Fibroblast of skin of scalp (primary cell): ENCODE measurements around the gene CCDC12.

ENCODE experiments used
- DNase-seq: peaks from one replicate; pipeline ENCODE4 v3.0.0-alpha.2; 2013

Gene CCDC12

GRCh38 chr3:46995901-46996562 is 19.5 kb upstream of the CCDC12 start:
- DNase-seq: no peak

GRCh38 chr3:46994801-46995731 is 18.5 kb upstream of the CCDC12 start:
- DNase-seq: no peak

- DNase-seq: no peak
Observed at GRCh38 chr3:46993986-46994385, 17.4 kb upstream of the CCDC12 start.

- no peak for DNase-seq
Observed at GRCh38 chr3:46993292-46993691, 16.7 kb upstream of the CCDC12 start.

GRCh38 chr3:46992231-46992630 is 15.7 kb upstream of the CCDC12 start:
- no peak for DNase-seq

GRCh38 chr3:46991406-46992165 is 15.0 kb upstream of the CCDC12 start:
- DNase-seq: no peak

GRCh38 chr3:46990573-46991374 is 14.2 kb upstream of the CCDC12 start:
- no peak for DNase-seq

- no peak for DNase-seq
Observed at GRCh38 chr3:46989146-46989810, 12.7 kb upstream of the CCDC12 start.

GRCh38 chr3:46988616-46989015 is 12.1 kb upstream of the CCDC12 start:
- no peak for DNase-seq

GRCh38 chr3:46987743-46988401 is 11.3 kb upstream of the CCDC12 start:
- DNase-seq: no peak

- no peak for DNase-seq
Observed at GRCh38 chr3:46987319-46987742, 10.8 kb upstream of the CCDC12 start.

GRCh38 chr3:46986782-46987310 is 10.3 kb upstream of the CCDC12 start:
- DNase-seq: no peak

- no peak for DNase-seq
Observed at GRCh38 chr3:46986055-46986730, 9.6 kb upstream of the CCDC12 start.

GRCh38 chr3:46985588-46985987 is 9.0 kb upstream of the CCDC12 start:
- DNase-seq: no peak

- no peak for DNase-seq
Observed at GRCh38 chr3:46984591-46985459, 8.3 kb upstream of the CCDC12 start.

GRCh38 chr3:46982546-46982945 is 6.0 kb upstream of the CCDC12 start:
- no peak for DNase-seq

GRCh38 chr3:46981932-46982471 is 5.5 kb upstream of the CCDC12 start:
- DNase-seq: no peak

GRCh38 chr3:46979958-46980497 is 3.5 kb upstream of the CCDC12 start:
- no peak for DNase-seq
